UCSD-AML1 (cell line): ENCODE data around the gene CACHD1.

Experiments
- DNase-seq: peaks from one replicate; lab custom pipeline; 2025; ENCODE audit not compliant: unreplicated experiment; lab: John Stamatoyannopoulos, UW

The CACHD1 gene

GRCh38 chr1:64650411-64650810 is 180.5 kb downstream of the CACHD1 start:
- no peak for DNase-seq

- no peak for DNase-seq
Measured at GRCh38 chr1:64651841-64652240, 181.9 kb downstream of the CACHD1 start.

- DNase-seq, result no peak
Measured at GRCh38 chr1:64653466-64653865, 183.5 kb downstream of the CACHD1 start.

- DNase-seq, result no peak
Measured at GRCh38 chr1:64654519-64655341, 184.8 kb downstream of the CACHD1 start.

GRCh38 chr1:64655861-64656260 is 185.9 kb downstream of the CACHD1 start:
- DNase-seq, result no peak

GRCh38 chr1:64659478-64660138 is 189.7 kb downstream of the CACHD1 start:
- DNase-seq, result no peak

GRCh38 chr1:64663668-64664067 is 193.7 kb downstream of the CACHD1 start:
- peak; percentile 40 for DNase-seq

GRCh38 chr1:64664299-64664698 is 194.4 kb downstream of the CACHD1 start:
- DNase-seq, result no peak

- no peak for DNase-seq
Measured at GRCh38 chr1:64669098-64669675, 199.3 kb downstream of the CACHD1 start.

GRCh38 chr1:64675718-64676345 is 205.9 kb downstream of the CACHD1 start:
- no peak for DNase-seq

- DNase-seq, result no peak
Measured at GRCh38 chr1:64676386-64676785, 206.5 kb downstream of the CACHD1 start.

- no peak for DNase-seq
Measured at GRCh38 chr1:64677532-64677931, 207.6 kb downstream of the CACHD1 start.

- no peak for DNase-seq
Measured at GRCh38 chr1:64678366-64678765, 208.4 kb downstream of the CACHD1 start.

- no peak for DNase-seq
Measured at GRCh38 chr1:64679177-64679576, 209.2 kb downstream of the CACHD1 start.

GRCh38 chr1:64680599-64680998 is 210.7 kb downstream of the CACHD1 start:
- DNase-seq, result no peak

GRCh38 chr1:64681043-64681442 is 211.1 kb downstream of the CACHD1 start:
- no peak for DNase-seq

- DNase-seq, result no peak
Measured at GRCh38 chr1:64683419-64683818, 213.5 kb downstream of the CACHD1 start.

GRCh38 chr1:64685217-64685616 is 215.3 kb downstream of the CACHD1 start:
- DNase-seq, result no peak

GRCh38 chr1:64685765-64686341 is 215.9 kb downstream of the CACHD1 start:
- DNase-seq, result no peak

- peak; percentile 16 for DNase-seq
Measured at GRCh38 chr1:64686828-64687724, 217.1 kb downstream of the CACHD1 start.
